ENCODE data around the gene AMMECR1L. TPM values are rescaled to one million over a fixed set of nuclear protein-coding genes. Genes with fewer than 3 reads are reported as not detected.
A peak's percentile ranks its signal among the peaks of the same experiment; 100 is the strongest.
"Not testable (repeated sequence)": the region's sequence is repeated elsewhere in the genome, so short reads cannot be mapped to it uniquely, and the experiment has no call there.

The AMMECR1L gene
- 10 to 100 TPM; 10.4 to 13.2 (median 11.4) TPM for total RNA-seq

- intact Hi-C loops (cut with DNase I) = loop anchor here (5.0 to 10.0 kb wide), 2 partner anchors 141 to 209 kb away; partner anchors contain the start of genes SAP130 and UGGT1
- TF ChIP-seq POLR2AphosphoS5 (IDR thresholded peaks at IDR 0.05) = peak; percentile 42 to 80
- no CpG with 5 or more reads among the region's 85 CpGs for WGBS
- H3K9me3 ChIP-seq; H3K27me3 ChIP-seq; DNase-seq (ENCODE audit: extremely low spot score): not testable (repeated sequence)
- Histone ChIP-seq H3K4me1 (peaks cover 41 to 57% (median 53%) of the 10 kb centered on the region in 4 donors), H3K27ac (replicated peaks in 1 of 4) (peak within 1 kb of the TSS; percentile 91 to 93 (median 92)), H3K4me3 (peak within 1 kb of the TSS; percentile 66 to 83 (median 71)), H3K36me3 (peaks cover 0 to 27% (median 12%) of the 10 kb centered on the region in 4 donors)
Measured at GRCh38 chr2:127885780-127886592, at the start of gene AMMECR1L. Gene AMMECR1L, minus strand, starts transcription at chr2:127885956. Its CDS starts 11,722 bp downstream, at chr2:127874234.

DNA sequence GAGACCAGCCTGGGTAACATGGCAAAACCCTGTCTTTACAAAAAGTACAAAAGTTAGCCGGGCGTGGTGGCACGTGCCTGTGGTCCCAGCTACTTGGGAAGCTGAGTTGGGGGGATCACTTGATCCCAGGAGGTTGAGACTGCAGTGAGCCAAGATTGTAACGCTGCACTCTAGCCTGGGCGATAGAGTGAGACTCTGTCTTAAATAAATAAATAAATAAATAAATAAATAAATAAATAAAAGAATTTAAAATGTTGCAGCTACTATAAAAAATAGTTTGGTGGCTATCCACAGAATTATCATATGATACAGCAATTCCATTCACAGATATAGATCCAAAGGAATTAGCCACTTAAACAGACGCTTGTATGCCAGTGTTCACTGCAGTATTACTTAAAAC lies 49.6 kb upstream of the AMMECR1L start:
- Histone ChIP-seq H3K27ac (replicated peaks in 1 of 4) (no peak overlapping the region), H3K4me3 (no peak overlapping the region), H3K4me1 (no peaks in the 10 kb centered on the region), H3K9me3 (no peaks in the 10 kb centered on the region), H3K36me3 (peaks cover 0 to under 1% (median 0%) of the 10 kb centered on the region in 4 donors), H3K27me3 (no peaks in the 10 kb centered on the region)
- WGBS = 91% methylated on average over 6 of the region's 6 CpGs
- DNase-seq (ENCODE audit: extremely low spot score) = no peak
- intact Hi-C loops (cut with DNase I) = no loop called here
- no peak for TF ChIP-seq EP300 (IDR thresholded peaks at IDR 0.05)
- no peak for TF ChIP-seq POLR2A (IDR thresholded peaks at IDR 0.05; ENCODE audit: low read depth)
- no peak for TF ChIP-seq POLR2AphosphoS5 (IDR thresholded peaks at IDR 0.05)
- no peak for TF ChIP-seq CTCF (IDR thresholded peaks at IDR 0.05)

DNA sequence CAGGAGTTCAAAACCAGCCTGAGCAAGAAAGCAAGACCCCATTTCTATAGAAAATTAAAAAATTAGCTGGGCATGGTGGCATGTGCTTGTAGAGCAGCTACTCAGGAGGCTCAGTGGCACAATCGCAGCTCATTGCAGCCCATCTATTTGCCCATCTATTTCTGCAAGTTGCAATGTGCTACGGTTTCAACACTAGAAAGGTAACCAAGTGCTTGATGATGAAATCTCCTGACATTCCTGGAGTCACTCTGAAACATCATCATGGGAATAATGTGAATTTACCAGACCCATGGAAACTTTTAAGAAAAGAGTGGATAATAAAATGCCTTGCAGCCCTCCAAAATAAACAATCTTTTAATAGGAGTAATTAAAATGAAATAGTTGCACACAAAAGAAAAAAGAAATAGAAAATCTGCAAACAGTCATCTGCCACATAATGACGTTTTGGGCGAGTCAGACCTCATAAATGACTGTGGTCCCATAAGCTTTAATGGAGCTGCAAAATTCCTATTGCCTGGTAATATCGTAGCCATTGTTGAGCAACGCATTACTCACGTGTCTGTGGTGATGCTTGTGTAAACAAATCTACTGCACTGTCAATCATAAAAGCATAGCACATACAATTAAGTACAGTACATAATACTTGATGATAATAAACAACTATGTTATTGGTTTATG lies 46.6 kb upstream of the AMMECR1L start:
- TF ChIP-seq CTCF (IDR thresholded peaks at IDR 0.05) (no peak), EP300 (IDR thresholded peaks at IDR 0.05) (no peak), POLR2AphosphoS5 (IDR thresholded peaks at IDR 0.05) (no peak), POLR2A (IDR thresholded peaks at IDR 0.05; ENCODE audit: low read depth) (no peak)
- Histone ChIP-seq H3K27ac (replicated peaks in 1 of 4) (no peak overlapping the region), H3K4me3 (no peak overlapping the region), H3K9me3 (no peaks in the 10 kb centered on the region), H3K36me3 (no peaks in the 10 kb centered on the region), H3K27me3 (no peaks in the 10 kb centered on the region), H3K4me1 (no peaks in the 10 kb centered on the region)
- DNase-seq (ENCODE audit: extremely low spot score) = no peak
- intact Hi-C loops (cut with DNase I) = no loop called here
- 73% methylated on average over 7 of the region's 7 CpGs for WGBS

DNA sequence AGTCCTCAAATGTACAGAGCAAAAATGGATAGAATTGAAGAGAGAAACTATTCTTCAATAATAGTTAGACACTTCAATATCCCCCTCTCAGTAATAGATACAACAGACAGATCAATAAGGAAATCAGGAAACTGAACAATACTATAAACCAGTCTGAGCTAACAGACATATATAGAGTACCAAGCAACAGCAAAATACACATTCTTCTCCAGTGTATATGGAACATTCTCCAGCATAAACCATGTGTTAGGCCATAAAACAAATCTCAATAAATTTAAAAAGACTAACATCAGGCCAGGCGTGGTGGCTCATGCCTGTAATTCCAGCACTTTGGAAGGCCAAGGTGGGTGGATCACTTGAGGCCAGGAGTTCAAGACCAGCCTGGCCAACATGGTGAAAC lies 43.7 kb upstream of the AMMECR1L start:
- Histone ChIP-seq H3K4me3 (no peak overlapping the region), H3K27ac (replicated peaks in 1 of 4) (no peak overlapping the region), H3K27me3 (peaks cover 0 to 2% (median 0%) of the 10 kb centered on the region in 4 donors), H3K36me3 (no peaks in the 10 kb centered on the region), H3K4me1 (no peaks in the 10 kb centered on the region), H3K9me3 (no peaks in the 10 kb centered on the region)
- no peak for DNase-seq (ENCODE audit: extremely low spot score)
- TF ChIP-seq POLR2AphosphoS5 (IDR thresholded peaks at IDR 0.05) = no peak
- TF ChIP-seq CTCF (IDR thresholded peaks at IDR 0.05) = no peak
- TF ChIP-seq EP300 (IDR thresholded peaks at IDR 0.05) = no peak
- intact Hi-C loops (cut with DNase I) = no loop called here
- WGBS = 83% methylated on average over 1 of the region's 1 CpG

DNA sequence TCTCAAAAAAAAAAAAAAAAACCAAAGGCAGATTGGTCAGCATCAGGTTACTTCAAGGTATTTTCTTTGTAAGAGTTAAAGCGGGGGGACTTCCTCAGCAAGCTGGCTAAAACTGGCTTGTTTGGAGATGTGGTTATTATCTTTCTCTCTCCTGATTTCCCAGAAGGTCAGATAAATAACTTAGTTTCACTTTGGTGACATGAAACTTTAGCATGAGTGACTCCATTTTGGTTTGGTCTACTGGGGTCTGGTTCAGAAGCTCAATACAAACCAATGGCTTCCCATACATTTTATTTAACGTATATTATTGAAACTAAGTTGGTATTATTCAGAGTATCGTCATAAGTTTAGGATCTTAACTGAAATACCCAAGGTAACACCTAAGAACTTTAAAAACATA lies 41.6 kb upstream of the AMMECR1L start:
- H3K27ac ChIP-seq (replicated peaks in 1 of 4) = no peak overlapping the region
- TF ChIP-seq POLR2AphosphoS5 (IDR thresholded peaks at IDR 0.05) (no peak), EP300 (IDR thresholded peaks at IDR 0.05) (no peak), CTCF (IDR thresholded peaks at IDR 0.05) (no peak)
- DNase-seq (ENCODE audit: extremely low spot score) = no peak
- no peaks in the 10 kb centered on the region for H3K36me3 ChIP-seq
- WGBS = 92% methylated on average over 3 of the region's 3 CpGs
- H3K4me1 ChIP-seq = no peaks in the 10 kb centered on the region
- peaks cover 0 to 3% (median 0%) of the 10 kb centered on the region in 4 donors for H3K27me3 ChIP-seq
- intact Hi-C loops (cut with DNase I) = no loop called here
- no peak overlapping the region for H3K4me3 ChIP-seq
- no peaks in the 10 kb centered on the region for H3K9me3 ChIP-seq
